ENCODE measurements around the gene DMRTA2. TPM values are rescaled to one million over a fixed set of nuclear protein-coding genes. Genes with fewer than 3 reads are reported as not detected.
A peak's percentile ranks its signal among the peaks of the same experiment; 100 is the strongest.

DMRTA2 gene
- total RNA-seq, 1 donor from 2014 or later, result not detected

GRCh38 chr1:50426702-50427085 lies 3.5 kb upstream of the DMRTA2 start:
- Histone ChIP-seq H3K27me3 (peaks cover 33% of the 10 kb centered on the region), H3K4me1 (peaks cover 51% of the 10 kb centered on the region), H3K36me3 (no peaks in the 10 kb centered on the region), H3K9me3 (no peaks in the 10 kb centered on the region), H3K27ac (no peak overlapping the region), H3K4me3 (no peak overlapping the region)
- no peak for DNase-seq (ENCODE audit: extremely low spot score in 2 of 2)
- TF ChIP-seq CTCF (IDR thresholded peaks at IDR 0.05), result no peak
- TF ChIP-seq POLR2AphosphoS5 (IDR thresholded peaks at IDR 0.05; ENCODE audit: insufficient read depth in 1 of 2, low read depth in 1 of 2), result no peak
- no peak for TF ChIP-seq POLR2A (IDR thresholded peaks at IDR 0.05)
- intact Hi-C loops (cut with DNase I), result no loop called here

GRCh38 chr1:50426108-50426700 lies 3.0 kb upstream of the DMRTA2 start:
- intact Hi-C loops (cut with DNase I), result no loop called here
- Histone ChIP-seq H3K9me3 (no peaks in the 10 kb centered on the region), H3K27me3 (peaks cover 33% of the 10 kb centered on the region), H3K27ac (no peak overlapping the region), H3K4me3 (no peak overlapping the region), H3K36me3 (no peaks in the 10 kb centered on the region), H3K4me1 (peaks cover 51% of the 10 kb centered on the region)
- TF ChIP-seq POLR2A (IDR thresholded peaks at IDR 0.05) (no peak), POLR2AphosphoS5 (IDR thresholded peaks at IDR 0.05; ENCODE audit: insufficient read depth in 1 of 2, low read depth in 1 of 2) (no peak), CTCF (IDR thresholded peaks at IDR 0.05) (no peak)
- DNase-seq (ENCODE audit: extremely low spot score in 2 of 2), result no peak

GRCh38 chr1:50425376-50426107 lies 2.3 kb upstream of the DMRTA2 start:
- Histone ChIP-seq H3K4me3 (peak overlapping the region in 1 of 2 donors; percentile 19), H3K36me3 (no peaks in the 10 kb centered on the region), H3K27me3 (peaks cover 33% of the 10 kb centered on the region), H3K4me1 (peaks cover 58% of the 10 kb centered on the region), H3K27ac (no peak overlapping the region), H3K9me3 (no peaks in the 10 kb centered on the region)
- TF ChIP-seq POLR2AphosphoS5 (IDR thresholded peaks at IDR 0.05; ENCODE audit: insufficient read depth in 1 of 2, low read depth in 1 of 2) (peak in 1 of 2 donors; percentile 13), POLR2A (IDR thresholded peaks at IDR 0.05) (no peak)
- intact Hi-C loops (cut with DNase I), result no loop called here
- DNase-seq (ENCODE audit: extremely low spot score in 2 of 2), result no peak

GRCh38 chr1:50424884-50425375 lies 1.7 kb upstream of the DMRTA2 start:
- Histone ChIP-seq H3K27me3 (peaks cover 33% of the 10 kb centered on the region), H3K4me3 (peak overlapping the region in 1 of 2 donors; percentile 19), H3K36me3 (no peaks in the 10 kb centered on the region), H3K27ac (no peak overlapping the region), H3K4me1 (peaks cover 58% of the 10 kb centered on the region), H3K9me3 (no peaks in the 10 kb centered on the region)
- DNase-seq (ENCODE audit: extremely low spot score in 2 of 2), result no peak
- TF ChIP-seq CTCF (IDR thresholded peaks at IDR 0.05) (no peak), POLR2A (IDR thresholded peaks at IDR 0.05) (no peak)
- intact Hi-C loops (cut with DNase I), result no loop called here

GRCh38 chr1:50424045-50424883 lies 1.0 kb upstream of the DMRTA2 start:
- H3K27ac ChIP-seq, result no peak overlapping the region
- peaks cover 40% of the 10 kb centered on the region for H3K27me3 ChIP-seq
- DNase-seq (ENCODE audit: extremely low spot score in 2 of 2), result no peak
- H3K4me1 ChIP-seq, result peaks cover 61% of the 10 kb centered on the region
- peak overlapping the region; percentile 19 to 30 for H3K4me3 ChIP-seq
- no peaks in the 10 kb centered on the region for H3K36me3 ChIP-seq
- TF ChIP-seq CTCF (IDR thresholded peaks at IDR 0.05) (no peak), POLR2A (IDR thresholded peaks at IDR 0.05) (no peak), POLR2AphosphoS5 (IDR thresholded peaks at IDR 0.05; ENCODE audit: insufficient read depth in 1 of 2, low read depth in 1 of 2) (no peak)
- H3K9me3 ChIP-seq, result no peaks in the 10 kb centered on the region
- intact Hi-C loops (cut with DNase I), result no loop called here
